Nephron (organoid): ENCODE measurements around the gene INO80.

ENCODE experiments used
- H3K27ac Mint-ChIP-seq, 3 experiments: 2 replicates each; pipeline ENCODE4 v1.8.0; 2020; ENCODE audit warnings: mixed read lengths in 3 of 3, mild to moderate bottlenecking in 2 of 3, moderate library complexity in 1 of 3
- H3K27me3 Mint-ChIP-seq: 2 replicates; pipeline ENCODE4 v1.8.0; 2021; ENCODE audit warnings: low read depth, mild to moderate bottlenecking, moderate library complexity, mixed read lengths
- H3K36me3 Mint-ChIP-seq: 2 replicates; pipeline ENCODE4 v1.8.0; 2020; ENCODE audit warnings: low read depth, mixed read lengths
- H3K4me1 Mint-ChIP-seq: 2 replicates; pipeline ENCODE4 v1.8.0; 2020; ENCODE audit warnings: mixed read lengths
- H3K4me3 Mint-ChIP-seq, 3 experiments: 2 replicates each; pipeline ENCODE4 v1.8.0; 2020; ENCODE audit warnings: mild to moderate bottlenecking in 3 of 3, mixed read lengths in 3 of 3, moderate library complexity in 2 of 3
- H3K9me3 Mint-ChIP-seq: 2 replicates; pipeline ENCODE4 v1.8.0; 2020; ENCODE audit warnings: mixed read lengths
- CTCF ChIP-seq, 3 experiments: fragments of 200-600 bp; sonication (generic); IDR thresholded peaks; one replicate each; pipeline ENCODE4 v1.5.0; 2021; ENCODE audit warnings: antibody characterized with exemption in 3 of 3; ENCODE audit not compliant: unreplicated experiment in 3 of 3

INO80 gene

GRCh38 chr15:41001524-41002214 is 114.4 kb downstream of the INO80 start:
- Mint-ChIP-seq H3K27me3 (no peaks in the 10 kb centered on the region), H3K36me3 (peaks cover 51% of the 10 kb centered on the region), H3K4me1 (no peaks in the 10 kb centered on the region), H3K4me3 (no peak overlapping the region), H3K9me3 (no peaks in the 10 kb centered on the region), H3K27ac (peak overlapping the region in 1 of 3 experiments; percentile 19)
- no peak for TF ChIP-seq CTCF (IDR thresholded peaks at IDR 0.05; ENCODE audit: unreplicated experiment in 3 of 3)

GRCh38 chr15:40999190-40999589 is 116.9 kb downstream of the INO80 start:
- Mint-ChIP-seq H3K27me3 (no peaks in the 10 kb centered on the region), H3K9me3 (no peaks in the 10 kb centered on the region)

GRCh38 chr15:40995656-40996055 is 120.4 kb downstream of the INO80 start:
- Mint-ChIP-seq H3K27ac (no peak overlapping the region), H3K36me3 (peaks cover 54% of the 10 kb centered on the region), H3K9me3 (no peaks in the 10 kb centered on the region), H3K27me3 (no peaks in the 10 kb centered on the region), H3K4me3 (no peak overlapping the region), H3K4me1 (peaks cover 25% of the 10 kb centered on the region)
- no peak for TF ChIP-seq CTCF (IDR thresholded peaks at IDR 0.05; ENCODE audit: unreplicated experiment in 3 of 3)

More at GRCh38 chr15:40999190-40999589, 116.9 kb downstream of the INO80 start:
- no peak overlapping the region for H3K4me3 Mint-ChIP-seq
- H3K27ac Mint-ChIP-seq, result no peak overlapping the region
- TF ChIP-seq CTCF (IDR thresholded peaks at IDR 0.05; ENCODE audit: unreplicated experiment in 3 of 3), result no peak
- peaks cover 41% of the 10 kb centered on the region for H3K36me3 Mint-ChIP-seq
- peaks cover under 1% of the 10 kb centered on the region for H3K4me1 Mint-ChIP-seq

GRCh38 chr15:40992825-40993224 is 123.3 kb downstream of the INO80 start:
- Mint-ChIP-seq H3K27ac (peak overlapping the region; percentile 63 to 87 (median 67)), H3K36me3 (peaks cover 67% of the 10 kb centered on the region), H3K27me3 (no peaks in the 10 kb centered on the region)

GRCh38 chr15:40992241-40992741 is 123.8 kb downstream of the INO80 start:
- Mint-ChIP-seq H3K4me1 (peaks cover 31% of the 10 kb centered on the region), H3K27me3 (no peaks in the 10 kb centered on the region), H3K4me3 (no peak overlapping the region), H3K27ac (peak overlapping the region; percentile 63 to 87 (median 67)), H3K9me3 (no peaks in the 10 kb centered on the region), H3K36me3 (peaks cover 69% of the 10 kb centered on the region)
- no peak for TF ChIP-seq CTCF (IDR thresholded peaks at IDR 0.05; ENCODE audit: unreplicated experiment in 3 of 3)

More at GRCh38 chr15:40992825-40993224, 123.3 kb downstream of the INO80 start:
- Mint-ChIP-seq H3K4me3 (no peak overlapping the region), H3K9me3 (no peaks in the 10 kb centered on the region), H3K4me1 (peaks cover 25% of the 10 kb centered on the region)
- TF ChIP-seq CTCF (IDR thresholded peaks at IDR 0.05; ENCODE audit: unreplicated experiment in 3 of 3), result no peak

- Mint-ChIP-seq H3K27ac (peak overlapping the region; percentile 36 to 69 (median 58)), H3K36me3 (peaks cover 68% of the 10 kb centered on the region), H3K27me3 (no peaks in the 10 kb centered on the region), H3K4me1 (peaks cover 36% of the 10 kb centered on the region), H3K4me3 (no peak overlapping the region), H3K9me3 (no peaks in the 10 kb centered on the region)
- no peak for TF ChIP-seq CTCF (IDR thresholded peaks at IDR 0.05; ENCODE audit: unreplicated experiment in 3 of 3)
Observed at GRCh38 chr15:40991355-40991754, 124.7 kb downstream of the INO80 start.
